ENCODE measurements around the gene GID4. TPM values are rescaled to one million over a fixed set of nuclear protein-coding genes. Genes with fewer than 3 reads are reported as not detected.

The GID4 gene
- total and polyA plus RNA-seq, 2 of the 4 experiments (the other 2 are of a cell fraction) = 3.9 to 5.6 TPM

GRCh38 chr17:18004884-18005305 lies 34.3 kb upstream of the GID4 start:
- Histone ChIP-seq H2BK20ac (ENCODE audit: low read depth, low read length) (no peak overlapping the region), H3K4me2 (ENCODE audit: low read depth, low read length) (no peak overlapping the region)

More at GRCh38 chr17:18004884-18005305, 34.3 kb upstream of the GID4 start:
- H3K18ac ChIP-seq (ENCODE audit: low read depth, low read length) = no peak overlapping the region
- no peak overlapping the region for H4K8ac ChIP-seq (ENCODE audit: low read depth in 2 of 2, low read length in 2 of 2)
- H2BK120ac ChIP-seq (ENCODE audit: low read depth, low read length) = no peak overlapping the region
- no peak overlapping the region for H3K9ac ChIP-seq (ENCODE audit: low read depth, low read length)
- DNase-seq (no peak), ATAC-seq (ENCODE audit: low read depth) (no peak; the same call in 1 of the 2 replicates)
- intact Hi-C loops (cut with micrococcal nuclease) = no loop called here
- H3K9me3 ChIP-seq (ENCODE audit: control insufficient read depth, insufficient read depth, low read length) = no peaks in the 10 kb centered on the region
- ChIA-PET CTCF (interaction anchor here (0.7 to 0.9 kb wide), 2 partner anchors 28 to 112 kb away, joined by 3 to 5 read pairs; no protein-coding TSS in a partner anchor), POLR2A (ENCODE audit: unreplicated experiment) (no interaction called here)
- 61% methylated on average over 3 of the region's 9 CpGs; no CpG with 5 or more reads in 1 of the 2 experiments for WGBS, 2 experiments (ENCODE audit: extremely low coverage in 2 of 2, insufficient read length in 1 of 2)
- BruUV-seq (replicated peaks) = no TSS peak
- H3K14ac ChIP-seq (replicated peaks; ENCODE audit: low read depth, low read length) = no peak overlapping the region
- H2BK5ac ChIP-seq (ENCODE audit: low read depth, low read length, poor library complexity, severe bottlenecking) = no peak overlapping the region
- no peak overlapping the region for H2BK15ac ChIP-seq (ENCODE audit: low read depth, low read length)
- H2AK5ac ChIP-seq (ENCODE audit: low read depth, low read length) = peak overlapping the region; percentile 0; the same call in 1 of the 2 replicates
- H3K56ac ChIP-seq (ENCODE audit: extremely low read depth, insufficient read depth, low read length) = no peak overlapping the region
- TF ChIP-seq, protein P1, sequence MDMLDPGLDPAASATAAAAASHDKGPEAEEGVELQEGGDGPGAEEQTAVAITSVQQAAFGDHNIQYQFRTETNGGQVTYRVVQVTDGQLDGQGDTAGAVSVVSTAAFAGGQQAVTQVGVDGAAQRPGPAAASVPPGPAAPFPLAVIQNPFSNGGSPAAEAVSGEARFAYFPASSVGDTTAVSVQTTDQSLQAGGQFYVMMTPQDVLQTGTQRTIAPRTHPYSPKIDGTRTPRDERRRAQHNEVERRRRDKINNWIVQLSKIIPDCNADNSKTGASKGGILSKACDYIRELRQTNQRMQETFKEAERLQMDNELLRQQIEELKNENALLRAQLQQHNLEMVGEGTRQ (IDR thresholded peaks at IDR 0.05; ENCODE audit: low read depth, low read length) = no peak
- TF ChIP-seq, protein P2, sequence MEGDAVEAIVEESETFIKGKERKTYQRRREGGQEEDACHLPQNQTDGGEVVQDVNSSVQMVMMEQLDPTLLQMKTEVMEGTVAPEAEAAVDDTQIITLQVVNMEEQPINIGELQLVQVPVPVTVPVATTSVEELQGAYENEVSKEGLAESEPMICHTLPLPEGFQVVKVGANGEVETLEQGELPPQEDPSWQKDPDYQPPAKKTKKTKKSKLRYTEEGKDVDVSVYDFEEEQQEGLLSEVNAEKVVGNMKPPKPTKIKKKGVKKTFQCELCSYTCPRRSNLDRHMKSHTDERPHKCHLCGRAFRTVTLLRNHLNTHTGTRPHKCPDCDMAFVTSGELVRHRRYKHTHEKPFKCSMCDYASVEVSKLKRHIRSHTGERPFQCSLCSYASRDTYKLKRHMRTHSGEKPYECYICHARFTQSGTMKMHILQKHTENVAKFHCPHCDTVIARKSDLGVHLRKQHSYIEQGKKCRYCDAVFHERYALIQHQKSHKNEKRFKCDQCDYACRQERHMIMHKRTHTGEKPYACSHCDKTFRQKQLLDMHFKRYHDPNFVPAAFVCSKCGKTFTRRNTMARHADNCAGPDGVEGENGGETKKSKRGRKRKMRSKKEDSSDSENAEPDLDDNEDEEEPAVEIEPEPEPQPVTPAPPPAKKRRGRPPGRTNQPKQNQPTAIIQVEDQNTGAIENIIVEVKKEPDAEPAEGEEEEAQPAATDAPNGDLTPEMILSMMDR (conservative IDR thresholded peaks at IDR 0.05; ENCODE audit: low read depth, low read length) = peak; percentile 21; the same call in 1 of the 2 replicates
- no peaks in the 10 kb centered on the region for H3K27me3 ChIP-seq (ENCODE audit: control insufficient read depth, insufficient read depth, low read length)
- in situ Hi-C loops (cut with MboI; ENCODE audit: low sequenced_read_pairs) = no loop called here
- dilution Hi-C loops (cut with HindIII; ENCODE audit: low sequenced_read_pairs, unreplicated experiment) = no loop called here
- H3K4me3 ChIP-seq (ENCODE audit: insufficient read depth, low read depth, low read length) = no peak overlapping the region
- H2AFZ ChIP-seq (replicated peaks; ENCODE audit: low read length, poor library complexity) = peak overlapping the region; percentile 6
- no peaks in the 10 kb centered on the region; a peak in 1 of 4 replicates for H3K79me1 ChIP-seq (ENCODE audit: low read depth in 1 of 2, low read length in 2 of 2)
- no peaks in the 10 kb centered on the region for H4K20me1 ChIP-seq (ENCODE audit: insufficient read depth, low read length)
- H3K23ac ChIP-seq (ENCODE audit: low read depth, low read length) = no peak overlapping the region
- H3K36me3 ChIP-seq (ENCODE audit: control insufficient read depth, insufficient read depth, low read length) = no peaks in the 10 kb centered on the region; the same call in 1 of the 2 replicates
- H3K27ac ChIP-seq (ENCODE audit: insufficient read depth, low read length) = no peak overlapping the region
- H3K9me1 ChIP-seq (ENCODE audit: insufficient read depth, low read length) = peaks cover 29% of the 10 kb centered on the region
- H2AK9ac ChIP-seq (replicated peaks; ENCODE audit: low read depth, low read length, poor library complexity) = no peak overlapping the region
- H3K4me1 ChIP-seq (ENCODE audit: control insufficient read depth, insufficient read depth, low read length) = peaks cover 10% of the 10 kb centered on the region
- H4K91ac ChIP-seq (ENCODE audit: insufficient read depth, low read depth, low read length) = no peak overlapping the region
- H4K5ac ChIP-seq (ENCODE audit: low read depth, low read length) = no peak overlapping the region
- no peak overlapping the region for H3K4ac ChIP-seq (ENCODE audit: low read depth, low read length)

All from IMR-90 (cell line).